SK-N-SH (cell line): Measurements from ENCODE around the gene SAMD1. TPM values are rescaled to one million over a fixed set of nuclear protein-coding genes. Genes with fewer than 3 reads are reported as not detected.

Experiments
- CTCF ChIA-PET: fragments of 300-600, 350-600 bp; formaldehyde crosslinking; extraction: SDS; loops from one replicate; lab custom pipeline; 2021; lab: Yijun Ruan, JAX
- POLR2A ChIA-PET: fragments of 350-600 bp; sonication (Branson Sonifier 250); formaldehyde crosslinking; extraction: SDS; loops from one replicate; lab custom pipeline; 2020; ENCODE audit warnings: antibody characterized with exemption, inconsistent platforms; lab: Yijun Ruan, JAX
- DNase-seq: peaks from one replicate; pipeline ENCODE4 v3.0.0; 2012
- H2AFZ ChIP-seq: fragments of 200-600 bp; sonication (generic); 2 replicates; pipeline ENCODE4 v1.8.1; 2016; ENCODE audit warnings: antibody characterized with exemption, mild to moderate bottlenecking, low read depth
- H3F3A ChIP-seq: fragments of 200-600 bp; sonication (generic); replicated peaks from 2 replicates; pipeline ENCODE3; 2016; ENCODE audit warnings: antibody characterized with exemption, mild to moderate bottlenecking; ENCODE audit not compliant: insufficient read depth
- H3K27ac ChIP-seq, 2 experiments: fragments of 200-500 bp in 1 of 2; fragments of 200-600 bp in 1 of 2; sonication (Bioruptor generic) in 1 of 2; sonication (generic), shearing (Covaris generic) in 1 of 2; 2 replicates each; pipeline versions ENCODE4 v1.5.1 to v1.6.1; 2014 to 2016; ENCODE audit warnings: low read depth in 2 of 2, inconsistent platforms in 1 of 2, low read length in 1 of 2, mild to moderate bottlenecking in 1 of 2, mixed read lengths in 1 of 2
- H3K27me3 ChIP-seq: fragments of 200-600 bp; sonication (generic), shearing (Covaris generic); 2 replicates; pipeline ENCODE4 v1.6.1; 2016; ENCODE audit warnings: mixed run types; ENCODE audit not compliant: insufficient read depth
- H3K36me3 ChIP-seq, 2 experiments: fragments of 200-500 bp in 1 of 2; fragments of 200-600 bp in 1 of 2; sonication (Bioruptor generic) in 1 of 2; sonication (generic) in 1 of 2; replicated peaks in 1 of 2; 2 replicates each; pipeline versions ENCODE3 to v1.5.1; 2014 to 2016; ENCODE audit warnings: low read length in 1 of 2, mild to moderate bottlenecking in 1 of 2; ENCODE audit not compliant: insufficient read depth in 2 of 2, control insufficient read depth in 1 of 2
- H3K4me1 ChIP-seq, 2 experiments: fragments of 200-500 bp in 1 of 2; fragments of 200-600 bp in 1 of 2; sonication (Bioruptor generic) in 1 of 2; sonication (generic), shearing (Covaris generic) in 1 of 2; 2 replicates each; pipeline versions ENCODE4 v1.5.1 to v1.6.1; 2014 to 2016; ENCODE audit warnings: low read depth in 1 of 2, low read length in 1 of 2, mixed run types in 1 of 2; ENCODE audit not compliant: insufficient read depth in 2 of 2, control insufficient read depth in 1 of 2
- H3K4me2 ChIP-seq: fragments of 200-600 bp; sonication (generic), shearing (Covaris generic); 2 replicates; pipeline ENCODE4 v1.6.1; 2017; ENCODE audit warnings: mixed run types
- H3K4me3 ChIP-seq, 2 experiments: fragments of 200-500 bp in 1 of 2; fragments of 200-600 bp in 1 of 2; sonication (Bioruptor generic) in 1 of 2; sonication (generic), shearing (Covaris generic) in 1 of 2; 2 replicates each; pipeline versions ENCODE4 v1.5.1 to v1.8.1; 2014 to 2016; ENCODE audit warnings: low read depth in 2 of 2, inconsistent platforms in 1 of 2, low read length in 1 of 2, mild to moderate bottlenecking in 1 of 2, mixed read lengths in 1 of 2, moderate library complexity in 1 of 2
- H3K79me2 ChIP-seq: fragments of 200-600 bp; sonication (generic); 2 replicates; pipeline ENCODE4 v1.8.1; 2017; ENCODE audit warnings: mild to moderate bottlenecking; ENCODE audit not compliant: insufficient read depth
- H3K9ac ChIP-seq: fragments of 200-600 bp; sonication (generic); 2 replicates; pipeline ENCODE4 v1.6.1; 2017; ENCODE audit warnings: mixed run types
- H3K9me2 ChIP-seq: fragments of 200-600 bp; sonication (generic); 2 replicates; pipeline ENCODE4 v1.6.1; 2017; ENCODE audit warnings: mixed run types
- H3K9me3 ChIP-seq: fragments of 200-600 bp; sonication (generic); 2 replicates; pipeline ENCODE4 v1.6.1; 2017; ENCODE audit warnings: mixed run types, mild to moderate bottlenecking, moderate library complexity
- H4K20me1 ChIP-seq: fragments of 200-600 bp; sonication (generic); 2 replicates; pipeline ENCODE4 v1.6.1; 2017; ENCODE audit warnings: mild to moderate bottlenecking, mixed run types; ENCODE audit not compliant: insufficient read depth
- CHD2 ChIP-seq: fragments of 150-350 bp; IDR thresholded peaks from 2 replicates; pipeline ENCODE4 v1.6.1; 2018; ENCODE audit warnings: low read length; ENCODE audit not compliant: partially characterized antibody
- ELF1 ChIP-seq: IDR thresholded peaks from 2 replicates; pipeline ENCODE4 v1.4.0; 2012
- EP300 ChIP-seq, 2 experiments: IDR thresholded peaks; 2 replicates each; pipeline versions ENCODE4 v1.4.0 to v1.6.1; 2012; ENCODE audit warnings: borderline replicate concordance in 1 of 2, low read depth in 1 of 2, low read length in 1 of 2
- FOSL2 ChIP-seq: IDR thresholded peaks from 2 replicates; pipeline ENCODE4 v1.4.0; 2012; ENCODE audit warnings: low read depth, mild to moderate bottlenecking, moderate library complexity, borderline replicate concordance
- FOXJ3 ChIP-seq: sonication (generic); formaldehyde crosslinking; IDR thresholded peaks from 2 replicates; pipeline ENCODE4 v1.5.1; 2020; ENCODE audit warnings: mild to moderate bottlenecking, missing genetic modification reagents
- GABPA ChIP-seq: IDR thresholded peaks from 2 replicates; pipeline ENCODE4 v1.4.0; 2012; ENCODE audit warnings: low read depth, mild to moderate bottlenecking
- GATA2 ChIP-seq: sonication (generic); formaldehyde crosslinking; IDR thresholded peaks from 2 replicates; pipeline ENCODE4 v1.5.0; 2020; ENCODE audit warnings: mild to moderate bottlenecking, missing genetic modification reagents
- MAX ChIP-seq: IDR thresholded peaks from 2 replicates; pipeline ENCODE4 v1.4.0; 2012; ENCODE audit warnings: low read depth
- NFIC ChIP-seq: IDR thresholded peaks from 2 replicates; pipeline ENCODE4 v1.4.0; 2012; ENCODE audit warnings: borderline replicate concordance
- NRF1 ChIP-seq: IDR thresholded peaks from 2 replicates; pipeline ENCODE4 v1.6.1; 2012; ENCODE audit warnings: low read depth, mild to moderate bottlenecking, low read length
- POLR2AphosphoS5 ChIP-seq: IDR thresholded peaks from 2 replicates; pipeline ENCODE4 v1.6.1; 2012; ENCODE audit warnings: low read depth, low read length
- RAD21 ChIP-seq: IDR thresholded peaks from 2 replicates; pipeline ENCODE4 v1.6.1; 2012; ENCODE audit warnings: mild to moderate bottlenecking, low read length
- RFX5 ChIP-seq: IDR thresholded peaks from 2 replicates; pipeline ENCODE4 v1.6.1; 2012; ENCODE audit warnings: mild to moderate bottlenecking, improper control_type of control experiment, low read length
- SIN3A ChIP-seq: IDR thresholded peaks from 2 replicates; pipeline ENCODE4 v1.6.1; 2012; ENCODE audit warnings: low read depth, mild to moderate bottlenecking, low read length, moderate library complexity, borderline replicate concordance
- TAF1 ChIP-seq: IDR thresholded peaks from 2 replicates; pipeline ENCODE4 v1.6.1; 2012; ENCODE audit warnings: low read depth, mild to moderate bottlenecking, low read length, moderate library complexity, borderline replicate concordance
- TEAD4 ChIP-seq: IDR thresholded peaks from 2 replicates; pipeline ENCODE4 v1.4.0; 2012; ENCODE audit warnings: mild to moderate bottlenecking, borderline replicate concordance; ENCODE audit not compliant: insufficient read depth
- USF1 ChIP-seq: IDR thresholded peaks from 2 replicates; pipeline ENCODE4 v1.4.0; 2012; ENCODE audit warnings: low read depth, borderline replicate concordance
- ZBTB33 ChIP-seq: IDR thresholded peaks from 2 replicates; pipeline ENCODE4 v1.4.0; 2012; ENCODE audit warnings: low read depth, borderline replicate concordance
- WGBS: methylation state at CpG from one replicate; pipeline ENCODE4 v1.1.6; 2017; ENCODE audit warnings: low lambda C conversion rate; 5-methylcytosine and 5-hydroxymethylcytosine counted together
- polyA plus RNA-seq, 3 experiments: library from polyadenylated mRNA; depleted of rRNA; stranded (reverse); fragments of >200 nt; gene quantifications; 2 replicates each; pipeline ENCODE4 v1.2.3, GENCODE V29; 2012

The SAMD1 gene
- polyA plus RNA-seq, 1 of the 3 experiments (the other 2 are of a cell fraction) = 19.0 TPM

DNA sequence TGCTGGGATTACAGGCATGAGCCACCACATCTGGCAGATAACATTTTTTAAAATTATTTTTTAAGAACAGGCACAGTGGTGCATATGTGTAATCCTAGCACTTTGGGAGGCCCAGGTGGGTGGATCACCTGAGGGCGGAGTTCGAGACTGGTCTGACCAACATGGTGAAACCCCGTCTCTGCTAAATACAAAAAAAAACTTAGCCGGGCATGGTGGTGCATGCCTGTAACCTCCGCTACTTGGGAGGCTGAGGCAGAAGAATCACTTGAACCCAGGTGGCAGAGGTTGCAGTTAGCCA lies 28.0 kb downstream of the SAMD1 start:
- H3K79me2 ChIP-seq = no peaks in the 10 kb centered on the region
- no peaks in the 10 kb centered on the region for H4K20me1 ChIP-seq
- TF ChIP-seq FOXJ3 (no peak), GABPA (no peak), RFX5 (no peak), SIN3A (no peak), USF1 (no peak), ELF1 (no peak), NFIC (no peak), CHD2 (no peak), TEAD4 (no peak), EP300 (IDR thresholded peaks at IDR 0.05; ENCODE audit: borderline replicate concordance in 1 of 2, low read depth in 1 of 2, low read length in 1 of 2) (no peak), MAX (no peak), FOSL2 (no peak), NRF1 (no peak), GATA2 (no peak), POLR2AphosphoS5 (no peak), RAD21 (no peak), TAF1 (no peak), ZBTB33 (no peak)
- no peak overlapping the region for H3K4me3 ChIP-seq
- no peak overlapping the region for H3K4me2 ChIP-seq
- no peaks in the 10 kb centered on the region for H3K9me2 ChIP-seq
- no peak overlapping the region for H2AFZ ChIP-seq
- no peak overlapping the region for H3K9ac ChIP-seq
- no peaks in the 10 kb centered on the region for H3K9me3 ChIP-seq
- H3K27ac ChIP-seq = no peak overlapping the region
- 66% methylated on average over 5 of the region's 5 CpGs for WGBS
- H3F3A ChIP-seq = peaks cover 3% of the 10 kb centered on the region
- peaks cover 6 to 10% of the 10 kb centered on the region in 2 experiments; a peak in 2 of 4 replicates for H3K4me1 ChIP-seq
- ChIA-PET CTCF (interaction anchor here (1.2 to 8.1 kb wide), 3 partner anchors 9 to 74 kb away, joined by 3 to 146 read pairs (median 22); partner anchors contain the start of genes ASF1B, IL27RA and MISP3), POLR2A (no interaction called here)
- no peaks in the 10 kb centered on the region for H3K36me3 ChIP-seq
- DNase-seq = no peak
- no peaks in the 10 kb centered on the region for H3K27me3 ChIP-seq
